ENCODE results near the gene CCNJ.

- TF ChIP-seq CTCF (IDR thresholded peaks at IDR 0.05; ENCODE audit: low read depth, low read length) (peak; percentile 16), MYC (IDR thresholded peaks at IDR 0.05; ENCODE audit: low read depth, low read length) (no peak), POLR2A (IDR thresholded peaks at IDR 0.05; ENCODE audit: extremely low read depth, insufficient read length) (no peak)
These were observed 3.7 kb downstream of the CCNJ start for GRCh38 chr10:96047004-96047649.
